Measurements from ENCODE around the gene TSPAN17. TPM values are rescaled to one million over a fixed set of nuclear protein-coding genes. Genes with fewer than 3 reads are reported as not detected.

The TSPAN17 gene
- 36.8 and 42.1 TPM in 2 replicates for total RNA-seq

GRCh38 chr5:176647030-176647842 lies at the start of gene TSPAN17:
TSPAN17 (plus strand) TSS chr5:176647484; CDS start chr5:176647616, 132 bp downstream.

GRCh38 chr5:176609724-176610434 lies 37.4 kb upstream of the TSPAN17 start, which contains the start of gene GPRIN1:
GPRIN1 (minus strand) TSS chr5:176610156; CDS start chr5:176599834, 10,322 bp downstream.

GRCh38 chr5:176629853-176630680 lies 17.2 kb upstream of the TSPAN17 start, which contains the start of the genes EIF4E1B and SNCB:
EIF4E1B (plus strand) TSS chr5:176630675; CDS start chr5:176642788, 12,113 bp downstream.
SNCB (minus strand) TSS chr5:176630534; CDS start chr5:176629654, 880 bp downstream.

Small RNA genes lying within 50 kb of the gene (small RNA-seq; reads per million reads assigned to genes)
- not detected for gene MIR4281 (ENCODE audit: low replicate concordance)

Other genes with a start within 250 kb of the TSPAN17 start
- 77.5 and 102 TPM in 2 replicates for gene CLTB, start 230.9 kb upstream of the TSPAN17 start, total RNA-seq
- 48.1 and 49.2 TPM in 2 replicates for gene FAF2, start 199.1 kb upstream of the TSPAN17 start, total RNA-seq
- gene RNF44, start 110.1 kb upstream of the TSPAN17 start, total RNA-seq: 6.1 and 6.9 TPM in 2 replicates
- not detected in 2 replicates for gene CDHR2, start 98.1 kb upstream of the TSPAN17 start, total RNA-seq
- gene GPRIN1, start 37.3 kb upstream of the TSPAN17 start, total RNA-seq: 1.8 and 11.9 TPM in 2 replicates
- 0.14 TPM in 1 of 2 replicates, not detected in the other for gene SNCB, start 16.9 kb upstream of the TSPAN17 start, total RNA-seq
- gene EIF4E1B, start 16.8 kb upstream of the TSPAN17 start, total RNA-seq: not detected in 2 replicates
- gene UNC5A, start 163.1 kb downstream of the TSPAN17 start, total RNA-seq: under 0.01 TPM in 1 of 2 replicates, not detected in the other